Left ventricle myocardium inferior (tissue), 1 donor: ENCODE data around the gene COL16A1. TPM values are rescaled to one million over a fixed set of nuclear protein-coding genes. Genes with fewer than 3 reads are reported as not detected.
A peak's percentile ranks its signal among the peaks of the same experiment; 100 is the strongest.

Experiments
- DNase-seq: peaks from one replicate; pipeline ENCODE4 v3.0.0-alpha.2; 2020
- H3K27ac ChIP-seq: fragments of 200-600 bp; replicated peaks from 2 replicates; pipeline ENCODE4 v1.8.0; 2021
- H3K27me3 ChIP-seq: fragments of 200-600 bp; 2 replicates; pipeline ENCODE4 v1.8.0; 2021; ENCODE audit warnings: low read depth
- H3K36me3 ChIP-seq: fragments of 200-600 bp; 2 replicates; pipeline ENCODE4 v1.8.0; 2021
- H3K4me1 ChIP-seq: fragments of 200-600 bp; 2 replicates; pipeline ENCODE4 v1.8.0; 2021
- H3K4me3 ChIP-seq: fragments of 200-600 bp; 2 replicates; pipeline ENCODE4 v1.8.0; 2021; ENCODE audit warnings: mild to moderate bottlenecking, moderate library complexity
- H3K9me3 ChIP-seq: fragments of 200-600 bp; replicated peaks from 2 replicates; pipeline ENCODE4 v1.8.0; 2021
- intact Hi-C: fragments of 100-400 bp; cut with micrococcal nuclease; formaldehyde crosslinking; loops from one replicate; pipeline ENCODE4 v1.11.0; 2022
- total RNA-seq: library from RNA; stranded (reverse); fragmentation: NEBNext Ultra II Directional; extraction: Animal tissue kit (Norgen Biotek cat#: 25700); gene quantifications from one replicate; pipeline ENCODE4 v1.2.1, GENCODE V29; 2021
- TF ChIP-seq, protein P1 (sequence below): fragments of 200-600 bp; IDR thresholded peaks from 2 replicates; pipeline ENCODE4 v1.8.0; 2021; ENCODE audit warnings: antibody characterized with exemption, mild to moderate bottlenecking, borderline replicate concordance
- donor health status: DM: no; HTN: yes; CAD: no; lungs with severe emphysema.

Gene COL16A1
- total RNA-seq, 1 donor from 2014 or later = 18.3 TPM

DNA sequence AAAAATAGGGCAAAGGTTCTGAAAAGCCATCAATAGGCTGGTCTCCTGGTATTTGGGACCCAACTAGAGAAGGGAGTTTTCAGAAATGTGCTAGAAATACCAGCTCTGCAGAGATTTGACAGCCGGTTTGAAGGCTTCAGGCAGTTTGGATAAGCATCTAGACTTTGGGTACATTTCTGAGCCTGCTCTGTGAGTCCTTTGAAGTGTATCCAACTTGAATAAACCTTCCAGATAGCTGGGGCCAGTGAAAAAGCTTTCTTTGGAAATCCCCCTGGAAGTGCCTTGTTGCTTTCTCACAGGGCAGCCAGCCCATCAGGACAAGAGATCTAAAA is 52.8 kb downstream of the COL16A1 start:
- intact Hi-C loops = no loop called here
- peak overlapping the region; percentile 81 for H3K27ac ChIP-seq

DNA sequence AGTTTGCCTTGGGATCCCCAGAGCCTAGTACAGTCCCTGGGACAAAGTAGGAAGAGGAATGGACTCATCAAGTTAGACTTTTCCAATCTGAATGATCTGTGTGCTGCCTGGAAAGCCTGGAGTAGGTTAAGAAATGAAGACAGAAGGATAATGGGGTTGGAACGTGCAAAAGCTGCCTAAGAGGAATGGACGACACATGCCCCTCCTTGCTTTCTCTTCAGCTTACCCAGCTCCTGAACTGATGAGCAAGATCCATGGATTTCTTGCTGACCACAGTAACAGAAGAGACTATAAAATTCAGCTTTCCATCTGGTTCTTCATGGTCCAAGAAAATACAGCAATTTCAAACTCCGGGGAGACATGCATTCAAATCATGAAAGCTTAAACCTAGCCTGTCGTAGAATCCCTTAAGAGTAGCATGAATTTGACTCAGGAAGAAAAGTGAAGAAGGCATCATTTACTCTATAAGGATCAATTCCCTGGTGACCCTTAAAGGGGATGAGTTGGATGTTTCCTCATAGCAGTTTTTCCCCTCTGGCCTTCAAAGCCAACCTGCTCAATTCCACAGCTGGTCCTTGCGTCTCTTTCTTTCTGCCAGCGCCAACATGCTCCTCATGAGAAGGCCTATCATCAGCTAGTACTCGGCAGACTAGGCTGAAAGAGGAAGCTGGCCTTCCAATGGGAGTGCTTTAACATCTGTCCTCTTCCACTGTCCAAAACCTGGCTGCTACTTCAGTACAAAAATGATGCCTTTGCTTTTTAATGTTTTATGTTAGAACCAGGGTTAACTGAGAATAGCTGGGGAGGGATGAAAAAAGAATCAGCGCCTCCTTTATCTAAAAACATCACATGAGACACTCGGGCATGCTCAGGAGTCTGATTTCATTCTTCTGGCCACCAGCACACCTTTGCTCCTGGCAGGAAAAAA is 53.4 kb downstream of the COL16A1 start:
- TF ChIP-seq, protein P1, sequence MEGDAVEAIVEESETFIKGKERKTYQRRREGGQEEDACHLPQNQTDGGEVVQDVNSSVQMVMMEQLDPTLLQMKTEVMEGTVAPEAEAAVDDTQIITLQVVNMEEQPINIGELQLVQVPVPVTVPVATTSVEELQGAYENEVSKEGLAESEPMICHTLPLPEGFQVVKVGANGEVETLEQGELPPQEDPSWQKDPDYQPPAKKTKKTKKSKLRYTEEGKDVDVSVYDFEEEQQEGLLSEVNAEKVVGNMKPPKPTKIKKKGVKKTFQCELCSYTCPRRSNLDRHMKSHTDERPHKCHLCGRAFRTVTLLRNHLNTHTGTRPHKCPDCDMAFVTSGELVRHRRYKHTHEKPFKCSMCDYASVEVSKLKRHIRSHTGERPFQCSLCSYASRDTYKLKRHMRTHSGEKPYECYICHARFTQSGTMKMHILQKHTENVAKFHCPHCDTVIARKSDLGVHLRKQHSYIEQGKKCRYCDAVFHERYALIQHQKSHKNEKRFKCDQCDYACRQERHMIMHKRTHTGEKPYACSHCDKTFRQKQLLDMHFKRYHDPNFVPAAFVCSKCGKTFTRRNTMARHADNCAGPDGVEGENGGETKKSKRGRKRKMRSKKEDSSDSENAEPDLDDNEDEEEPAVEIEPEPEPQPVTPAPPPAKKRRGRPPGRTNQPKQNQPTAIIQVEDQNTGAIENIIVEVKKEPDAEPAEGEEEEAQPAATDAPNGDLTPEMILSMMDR = no peak
- Histone ChIP-seq H3K27me3 (no peaks in the 10 kb centered on the region), H3K4me3 (no peak overlapping the region), H3K9me3 (no peaks in the 10 kb centered on the region), H3K27ac (peak overlapping the region; percentile 81), H3K36me3 (no peaks in the 10 kb centered on the region), H3K4me1 (peaks cover 52% of the 10 kb centered on the region)
- intact Hi-C loops = no loop called here
- no peak for DNase-seq

More for the DNA sequence above, 52.8 kb downstream of the COL16A1 start:
- H3K9me3 ChIP-seq = no peaks in the 10 kb centered on the region
- H3K36me3 ChIP-seq = no peaks in the 10 kb centered on the region
- H3K4me3 ChIP-seq = no peak overlapping the region
- no peaks in the 10 kb centered on the region for H3K27me3 ChIP-seq
- DNase-seq = no peak
- H3K4me1 ChIP-seq = peaks cover 46% of the 10 kb centered on the region
- TF ChIP-seq, protein P1 = no peak

DNA sequence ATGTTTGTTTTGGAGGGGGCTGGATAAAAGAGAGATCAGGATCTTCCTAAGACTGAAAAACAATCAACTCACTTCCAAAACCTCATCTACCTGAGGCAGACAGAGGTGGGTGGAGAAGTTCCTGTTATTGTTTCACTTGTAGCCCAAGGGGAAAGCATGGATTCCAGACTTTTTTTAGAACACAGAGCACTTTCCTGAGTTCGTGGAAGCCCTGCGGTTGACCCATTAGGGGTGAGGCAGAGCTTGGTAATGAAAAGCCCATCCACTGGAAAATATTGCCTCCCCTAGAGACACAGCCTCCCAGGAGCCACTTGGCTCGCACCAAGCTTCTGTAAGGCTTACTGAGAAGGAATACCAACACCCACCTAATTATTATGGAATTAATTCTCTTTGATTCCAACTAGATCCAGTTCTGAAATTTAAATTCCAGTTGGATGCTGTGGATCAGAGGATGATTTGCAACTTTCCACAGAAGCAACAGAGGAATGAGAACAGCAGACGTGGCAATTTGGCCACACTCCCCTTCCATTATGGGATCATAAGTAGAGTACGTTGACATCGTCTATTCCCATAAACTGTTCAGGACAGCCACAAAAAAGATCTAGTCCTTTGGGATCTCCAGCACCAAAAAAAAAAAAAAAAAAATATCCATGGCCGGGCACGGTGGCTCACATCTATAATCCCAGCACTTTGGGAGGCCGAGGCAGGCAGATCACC is 55.0 kb downstream of the COL16A1 start:
- no peak for DNase-seq
- H3K27ac ChIP-seq = peak overlapping the region; percentile 81
- intact Hi-C loops = no loop called here
- peaks cover 63% of the 10 kb centered on the region for H3K4me1 ChIP-seq
- no peaks in the 10 kb centered on the region for H3K9me3 ChIP-seq
- TF ChIP-seq, protein P1 = no peak
- no peak overlapping the region for H3K4me3 ChIP-seq
- no peaks in the 10 kb centered on the region for H3K27me3 ChIP-seq
- H3K36me3 ChIP-seq = no peaks in the 10 kb centered on the region

DNA sequence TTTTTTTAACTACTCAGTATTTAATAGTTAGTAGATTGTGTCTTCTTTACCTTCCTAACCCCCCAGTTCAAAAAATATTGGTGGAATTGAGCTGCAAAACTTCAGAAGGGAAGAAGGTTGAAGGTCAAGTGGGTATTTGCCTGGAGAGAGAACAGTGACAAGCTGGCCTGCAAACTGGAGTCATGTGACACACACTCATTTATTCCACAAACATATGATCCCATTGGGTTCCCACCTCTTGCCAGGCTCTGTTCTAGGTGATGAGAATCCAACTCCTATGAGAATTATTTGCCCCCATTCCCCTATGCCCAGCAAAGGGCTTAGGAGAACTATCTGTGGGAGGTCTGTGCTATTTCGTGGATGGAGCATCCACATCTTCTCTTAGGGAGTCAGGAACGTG is 55.6 kb downstream of the COL16A1 start:
- no peak for DNase-seq
- no peaks in the 10 kb centered on the region for H3K9me3 ChIP-seq
- H3K4me3 ChIP-seq = no peak overlapping the region
- TF ChIP-seq, protein P1 = no peak
- peak overlapping the region; percentile 81 for H3K27ac ChIP-seq
- intact Hi-C loops = no loop called here
- no peaks in the 10 kb centered on the region for H3K36me3 ChIP-seq
- H3K27me3 ChIP-seq = no peaks in the 10 kb centered on the region
- peaks cover 69% of the 10 kb centered on the region for H3K4me1 ChIP-seq

DNA sequence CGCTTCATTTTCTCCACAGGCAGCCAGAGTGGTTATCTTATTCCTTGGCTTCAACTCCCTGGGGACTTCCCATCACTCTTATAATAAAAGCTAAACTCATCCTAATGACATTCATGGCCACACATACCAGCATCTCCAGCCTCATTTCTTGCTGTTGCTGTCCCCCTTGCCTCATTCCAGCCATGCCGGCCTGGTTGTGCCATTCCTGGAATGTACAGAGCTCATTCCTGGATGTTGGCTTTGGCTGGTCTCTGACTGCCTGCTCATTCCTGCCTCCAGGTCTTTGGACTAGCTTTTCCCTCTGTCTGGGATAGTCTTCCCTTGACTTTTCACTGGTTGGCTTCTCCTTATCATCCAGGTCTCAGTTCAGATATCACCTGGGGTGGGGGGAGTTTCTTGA is 56.7 kb downstream of the COL16A1 start:
- Histone ChIP-seq H3K27ac (peak overlapping the region; percentile 81), H3K9me3 (no peaks in the 10 kb centered on the region), H3K4me3 (no peak overlapping the region), H3K4me1 (peaks cover 80% of the 10 kb centered on the region), H3K27me3 (no peaks in the 10 kb centered on the region), H3K36me3 (no peaks in the 10 kb centered on the region)
- intact Hi-C loops = no loop called here
- no peak for DNase-seq
- TF ChIP-seq, protein P1 = no peak
